Endodermal cell (in vitro differentiated cells): ENCODE data around the gene NUDT16L1. TPM values are rescaled to one million over a fixed set of nuclear protein-coding genes. Genes with fewer than 3 reads are reported as not detected.
A peak's percentile ranks its signal among the peaks of the same experiment; 100 is the strongest.

Source experiments
- DNase-seq: peaks from one replicate; pipeline ENCODE4 v3.0.0-alpha.2; 2017
- H3K27ac ChIP-seq: 2 replicates; pipeline ENCODE4 v1.5.1; 2013; ENCODE audit warnings: mild to moderate bottlenecking, low read depth, low read length, moderate library complexity
- H3K27me3 ChIP-seq: 2 replicates; pipeline ENCODE4 v1.6.1; 2013; ENCODE audit warnings: mild to moderate bottlenecking, low read length, moderate library complexity; ENCODE audit not compliant: insufficient read depth, control insufficient read depth, poor library complexity, severe bottlenecking
- H3K36me3 ChIP-seq: 2 replicates; pipeline ENCODE4 v1.7.0; 2013; ENCODE audit warnings: mild to moderate bottlenecking, low read length, moderate library complexity; ENCODE audit not compliant: control insufficient read depth, insufficient read depth
- H3K4me1 ChIP-seq: one replicate; pipeline ENCODE4 v1.7.0; 2013; ENCODE audit warnings: low read length; ENCODE audit not compliant: control insufficient read depth, insufficient read depth
- H3K4me3 ChIP-seq: 2 replicates; pipeline ENCODE4 v1.5.1; 2013; ENCODE audit warnings: mild to moderate bottlenecking, low read length, moderate library complexity
- H3K9ac ChIP-seq: 2 replicates; pipeline ENCODE4 v1.6.1; 2013; ENCODE audit warnings: mild to moderate bottlenecking, low read length, moderate library complexity; ENCODE audit not compliant: poor library complexity, severe bottlenecking; ENCODE audit errors: extremely low read depth
- H3K9me3 ChIP-seq: 2 replicates; pipeline ENCODE4 v1.6.1; 2013; ENCODE audit warnings: mild to moderate bottlenecking, low read length, moderate library complexity; ENCODE audit not compliant: control insufficient read depth
- H3K27ac Mint-ChIP-seq: 2 replicates; pipeline ENCODE4 v1.8.0; 2020; ENCODE audit warnings: mixed read lengths
- H3K27me3 Mint-ChIP-seq: 2 replicates; pipeline ENCODE4 v1.8.0; 2021; ENCODE audit warnings: mild to moderate bottlenecking, mixed read lengths; ENCODE audit not compliant: insufficient read depth
- H3K36me3 Mint-ChIP-seq: 2 replicates; pipeline ENCODE4 v1.8.0; 2020; ENCODE audit warnings: low read depth, mixed read lengths
- H3K4me1 Mint-ChIP-seq: 2 replicates; pipeline ENCODE4 v1.8.0; 2020; ENCODE audit warnings: mixed read lengths
- H3K4me3 Mint-ChIP-seq: 2 replicates; pipeline ENCODE4 v1.8.0; 2020; ENCODE audit warnings: mild to moderate bottlenecking, moderate library complexity, mixed read lengths
- H3K9me3 Mint-ChIP-seq: 2 replicates; pipeline ENCODE4 v1.8.0; 2020; ENCODE audit warnings: mild to moderate bottlenecking, mixed read lengths
- CTCF ChIP-seq: fragments of 200-600 bp; sonication (generic); conservative IDR thresholded peaks from 2 replicates; pipeline ENCODE4 v1.5.0; 2021; ENCODE audit warnings: antibody characterized with exemption, mild to moderate bottlenecking
- WGBS, 2 experiments: methylation state at CpG; one replicate each; pipeline versions ENCODE4 v1.1.5 to v1.1.7; 2013; ENCODE audit warnings: missing lambda C conversion rate in 2 of 2, mixed read lengths in 1 of 2; ENCODE audit not compliant: insufficient coverage in 1 of 2, insufficient read length in 1 of 2; 5-methylcytosine and 5-hydroxymethylcytosine counted together
- total RNA-seq, 2 donors: library from RNA; stranded (reverse); fragmentation: NEBNext Ultra II Directional in 1 of 2; extraction: Animal tissue kit (Norgen Biotek cat#: 25700) in 1 of 2; gene quantifications; 2 replicates in 1 of 2; 3 replicates in 1 of 2; pipeline ENCODE4 v1.2.1, GENCODE V29; 2021

The NUDT16L1 gene
- total RNA-seq, 2 donors from 2014 or later: 38.6 to 40.7 TPM

- Histone ChIP-seq H3K4me1 (no peaks in the 10 kb centered on the region), H3K4me3 (no peak overlapping the region), H3K36me3 (peaks cover 57% of the 10 kb centered on the region), H3K9ac (no peak overlapping the region), H3K9me3 (no peaks in the 10 kb centered on the region), H3K27me3 (no peaks in the 10 kb centered on the region), H3K27ac (no peak overlapping the region)
- peaks cover 4% of the 10 kb centered on the region for H3K4me1 Mint-ChIP-seq
- 74 to 83% methylated on average over 18 of the region's 18 CpGs for WGBS, 2 experiments
- TF ChIP-seq CTCF: no peak
- no peaks in the 10 kb centered on the region for H3K27me3 Mint-ChIP-seq
- H3K36me3 Mint-ChIP-seq: peaks cover 62% of the 10 kb centered on the region
- no peak overlapping the region for H3K4me3 Mint-ChIP-seq
- peak overlapping the region; percentile 31 for H3K27ac Mint-ChIP-seq
- H3K9me3 Mint-ChIP-seq: no peaks in the 10 kb centered on the region
- peak; percentile 61 for DNase-seq
Measured at GRCh38 chr16:4713663-4714501, 20.5 kb downstream of the NUDT16L1 start.

- no peaks in the 10 kb centered on the region for H3K4me1 ChIP-seq
- Mint-ChIP-seq H3K27ac (no peak overlapping the region), H3K27me3 (no peaks in the 10 kb centered on the region), H3K36me3 (peaks cover 59% of the 10 kb centered on the region), H3K9me3 (no peaks in the 10 kb centered on the region), H3K4me1 (peaks cover 4% of the 10 kb centered on the region), H3K4me3 (no peak overlapping the region)
- H3K9me3 ChIP-seq: no peaks in the 10 kb centered on the region
- DNase-seq: no peak
- H3K27me3 ChIP-seq: no peaks in the 10 kb centered on the region
- no peak for TF ChIP-seq CTCF
- WGBS, 2 experiments: 96% methylated on average over 2 of the region's 2 CpGs; no CpG with 5 or more reads in 1 of the 2 experiments
- no peak overlapping the region for H3K27ac ChIP-seq
- peaks cover 52% of the 10 kb centered on the region for H3K36me3 ChIP-seq
- no peak overlapping the region for H3K9ac ChIP-seq
- H3K4me3 ChIP-seq: no peak overlapping the region
Measured at GRCh38 chr16:4714996-4715395, 21.6 kb downstream of the NUDT16L1 start.

DNA sequence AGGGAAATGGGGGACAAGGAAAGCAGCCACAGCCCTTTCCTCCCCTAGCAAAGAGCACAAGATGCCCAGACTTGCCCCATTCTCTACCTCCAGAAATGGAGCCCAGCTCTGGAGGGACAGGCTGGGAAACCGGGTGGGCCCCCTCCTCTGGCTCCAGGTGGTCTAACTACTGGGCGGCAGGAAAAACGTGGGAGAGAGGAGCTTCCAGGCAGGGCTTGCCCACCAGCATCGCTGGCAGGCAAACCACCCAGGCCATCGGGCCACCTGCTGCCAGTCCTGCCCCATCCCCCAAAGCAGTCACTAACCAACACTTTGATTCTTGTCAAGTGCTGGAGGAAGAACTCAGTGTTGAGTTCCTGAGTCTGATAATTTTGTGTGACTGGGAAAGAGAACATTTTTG, 25.1 kb downstream of the NUDT16L1 start:
- Histone ChIP-seq H3K4me3 (no peak overlapping the region), H3K9ac (no peak overlapping the region), H3K27ac (no peak overlapping the region), H3K9me3 (no peaks in the 10 kb centered on the region), H3K4me1 (no peaks in the 10 kb centered on the region), H3K27me3 (no peaks in the 10 kb centered on the region), H3K36me3 (peaks cover 39% of the 10 kb centered on the region)
- DNase-seq: no peak
- peaks cover 4% of the 10 kb centered on the region for H3K4me1 Mint-ChIP-seq
- 66 to 73% methylated on average over 4 to 5 of the region's 5 CpGs for WGBS, 2 experiments
- H3K36me3 Mint-ChIP-seq: peaks cover 48% of the 10 kb centered on the region
- H3K27ac Mint-ChIP-seq: no peak overlapping the region
- no peak overlapping the region for H3K4me3 Mint-ChIP-seq
- no peaks in the 10 kb centered on the region for H3K9me3 Mint-ChIP-seq
- no peaks in the 10 kb centered on the region for H3K27me3 Mint-ChIP-seq
- TF ChIP-seq CTCF: no peak
